ENCODE data around the gene IQCE.

DNA sequence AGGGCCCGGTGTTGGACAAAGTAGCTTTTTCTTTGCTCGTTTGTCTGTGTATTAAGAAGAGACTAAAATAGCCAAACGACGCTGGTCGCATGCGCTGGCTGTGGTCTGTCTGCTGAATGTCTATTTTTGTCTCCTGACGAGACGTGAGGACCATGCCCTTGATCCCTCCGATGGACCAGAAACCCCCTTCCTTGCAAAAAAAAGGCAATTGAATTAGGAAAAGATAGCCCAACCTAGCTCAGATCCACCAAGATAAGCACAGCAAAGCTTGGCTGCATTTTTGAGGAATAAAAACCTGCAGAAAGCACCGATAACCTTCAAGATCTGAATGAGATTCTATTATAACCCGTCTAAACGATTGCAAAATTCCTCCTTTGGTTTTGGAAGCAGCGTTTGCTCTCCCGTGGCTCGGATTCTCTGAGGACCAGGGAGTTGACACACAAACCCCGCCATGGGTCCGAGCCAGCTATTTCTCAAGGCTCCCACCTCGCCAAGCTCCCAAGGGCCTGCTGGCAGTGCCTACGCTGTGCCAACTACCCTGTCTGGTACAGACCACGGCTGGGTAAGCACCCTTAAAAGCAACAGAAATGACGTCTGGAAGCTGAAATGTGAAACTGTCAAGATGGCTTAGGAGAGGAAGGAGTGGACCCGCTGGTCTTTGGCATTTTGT, 55.3 kb downstream of the IQCE start:
- TF ChIP-seq, protein P1, sequence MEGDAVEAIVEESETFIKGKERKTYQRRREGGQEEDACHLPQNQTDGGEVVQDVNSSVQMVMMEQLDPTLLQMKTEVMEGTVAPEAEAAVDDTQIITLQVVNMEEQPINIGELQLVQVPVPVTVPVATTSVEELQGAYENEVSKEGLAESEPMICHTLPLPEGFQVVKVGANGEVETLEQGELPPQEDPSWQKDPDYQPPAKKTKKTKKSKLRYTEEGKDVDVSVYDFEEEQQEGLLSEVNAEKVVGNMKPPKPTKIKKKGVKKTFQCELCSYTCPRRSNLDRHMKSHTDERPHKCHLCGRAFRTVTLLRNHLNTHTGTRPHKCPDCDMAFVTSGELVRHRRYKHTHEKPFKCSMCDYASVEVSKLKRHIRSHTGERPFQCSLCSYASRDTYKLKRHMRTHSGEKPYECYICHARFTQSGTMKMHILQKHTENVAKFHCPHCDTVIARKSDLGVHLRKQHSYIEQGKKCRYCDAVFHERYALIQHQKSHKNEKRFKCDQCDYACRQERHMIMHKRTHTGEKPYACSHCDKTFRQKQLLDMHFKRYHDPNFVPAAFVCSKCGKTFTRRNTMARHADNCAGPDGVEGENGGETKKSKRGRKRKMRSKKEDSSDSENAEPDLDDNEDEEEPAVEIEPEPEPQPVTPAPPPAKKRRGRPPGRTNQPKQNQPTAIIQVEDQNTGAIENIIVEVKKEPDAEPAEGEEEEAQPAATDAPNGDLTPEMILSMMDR (IDR thresholded peaks at IDR 0.05): no peak
- no peak for TF ChIP-seq EZH2 (IDR thresholded peaks at IDR 0.05; ENCODE audit: borderline replicate concordance, insufficient read depth, low read depth, low read length, poor library complexity, severe bottlenecking)
